Pons (tissue), 1 donor: Measurements from ENCODE around the gene PDSS2.
A peak's percentile ranks its signal among the peaks of the same experiment; 100 is the strongest.
"Not testable (repeated sequence)": the region's sequence is repeated elsewhere in the genome, so short reads cannot be mapped to it uniquely, and the experiment has no call there.

Experiments used
- DNase-seq: peaks from one replicate; pipeline ENCODE4 v3.0.0-alpha.2; 2016; ENCODE audit warnings: low spot score

The PDSS2 gene

DNA sequence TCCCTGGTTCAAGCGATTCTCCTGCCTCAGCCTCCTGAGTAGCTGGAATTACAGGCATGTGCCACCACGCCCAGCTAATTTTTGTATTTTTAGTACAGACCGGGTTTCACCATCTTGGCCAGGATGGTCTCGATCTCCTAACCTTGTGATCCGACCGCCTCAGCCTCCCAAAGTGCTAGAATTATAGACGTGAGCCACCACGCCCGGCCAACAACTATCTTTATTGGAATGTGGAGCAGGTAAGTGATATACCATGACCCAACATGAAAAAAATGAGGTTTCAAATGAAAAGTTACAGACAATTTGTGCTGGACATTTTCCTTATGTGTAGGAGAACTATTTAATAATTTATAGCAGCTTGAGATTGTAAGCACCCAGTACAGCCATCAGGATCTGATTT, 340.8 kb downstream of the PDSS2 start:
- not testable (repeated sequence) for DNase-seq

DNA sequence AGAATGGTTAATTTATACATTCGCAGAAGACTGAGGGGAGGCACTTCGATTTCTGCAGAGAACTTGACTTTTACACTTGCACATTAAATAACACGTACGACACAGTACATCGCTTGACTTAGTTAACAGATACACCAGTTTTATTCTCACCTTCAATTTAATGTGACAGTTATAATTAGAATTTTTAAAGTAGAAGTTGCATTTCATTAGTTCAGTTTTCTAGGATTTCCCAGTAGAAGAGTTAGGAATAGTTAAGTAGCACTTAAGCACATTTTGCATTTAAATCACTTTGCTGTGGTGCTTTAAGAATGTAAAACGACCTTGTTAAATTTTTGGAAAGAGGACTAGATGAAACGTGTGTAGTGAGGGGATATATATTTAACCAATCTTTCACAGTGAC, 342.4 kb downstream of the PDSS2 start:
- no peak for DNase-seq

DNA sequence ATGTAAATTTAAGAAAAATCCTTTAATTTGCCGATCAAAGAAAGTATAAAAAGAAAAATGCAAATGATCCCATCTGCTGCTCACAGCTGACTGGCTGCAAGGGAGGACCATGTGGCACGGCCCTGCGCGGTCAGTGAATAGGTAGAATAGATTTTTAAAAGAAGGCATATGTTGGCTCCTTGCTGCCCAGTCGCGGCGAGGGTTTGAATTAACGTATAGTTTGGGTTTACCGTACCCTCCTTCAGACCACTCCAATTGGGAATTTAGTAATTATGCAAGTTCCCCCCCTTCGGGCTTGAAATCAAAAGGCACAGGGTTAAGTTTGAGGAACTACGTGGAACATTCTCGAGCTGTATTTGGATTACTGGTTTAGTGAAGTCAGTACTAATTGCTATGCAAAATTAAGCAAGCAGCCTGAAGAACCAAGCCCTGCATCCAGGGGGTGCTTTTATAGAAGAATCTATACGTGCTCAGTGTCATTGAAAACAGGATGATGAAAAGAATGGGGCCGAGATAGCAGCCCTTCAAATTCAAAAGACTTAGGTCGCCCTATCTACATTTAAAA, 343.0 kb downstream of the PDSS2 start:
- peak; percentile 27 for DNase-seq

DNA sequence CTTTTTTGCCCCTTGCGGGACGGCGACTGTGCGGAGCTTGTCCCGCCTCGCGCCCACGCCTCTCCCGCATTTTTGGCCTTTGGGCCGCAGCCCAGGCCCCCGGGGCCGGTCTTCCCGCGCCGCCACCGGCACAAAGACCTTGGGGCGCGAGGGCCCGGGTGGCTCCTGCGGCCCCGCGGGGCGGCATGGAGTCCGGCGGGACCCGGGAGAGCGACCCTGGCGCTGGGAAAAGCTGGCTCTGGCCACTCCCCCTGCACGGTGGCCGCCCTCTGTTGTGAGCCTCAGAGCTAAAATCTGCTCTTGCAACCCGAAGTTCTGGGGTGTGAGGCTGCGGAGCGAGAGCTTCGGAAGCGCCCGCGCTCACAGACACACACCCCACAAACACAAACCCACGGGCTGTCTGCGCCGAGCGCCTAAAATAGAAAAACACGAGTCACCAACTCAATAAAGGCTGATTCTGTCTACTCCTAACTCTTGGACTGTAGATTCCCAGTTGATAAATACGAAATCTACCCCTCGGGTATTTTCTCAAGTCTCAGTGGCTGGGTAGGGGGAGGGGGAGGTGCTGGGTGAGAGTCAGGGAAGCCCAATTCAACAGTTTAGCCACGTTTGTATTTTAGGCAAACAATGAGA, 343.6 kb downstream of the PDSS2 start:
- DNase-seq = peak; percentile 33

DNA sequence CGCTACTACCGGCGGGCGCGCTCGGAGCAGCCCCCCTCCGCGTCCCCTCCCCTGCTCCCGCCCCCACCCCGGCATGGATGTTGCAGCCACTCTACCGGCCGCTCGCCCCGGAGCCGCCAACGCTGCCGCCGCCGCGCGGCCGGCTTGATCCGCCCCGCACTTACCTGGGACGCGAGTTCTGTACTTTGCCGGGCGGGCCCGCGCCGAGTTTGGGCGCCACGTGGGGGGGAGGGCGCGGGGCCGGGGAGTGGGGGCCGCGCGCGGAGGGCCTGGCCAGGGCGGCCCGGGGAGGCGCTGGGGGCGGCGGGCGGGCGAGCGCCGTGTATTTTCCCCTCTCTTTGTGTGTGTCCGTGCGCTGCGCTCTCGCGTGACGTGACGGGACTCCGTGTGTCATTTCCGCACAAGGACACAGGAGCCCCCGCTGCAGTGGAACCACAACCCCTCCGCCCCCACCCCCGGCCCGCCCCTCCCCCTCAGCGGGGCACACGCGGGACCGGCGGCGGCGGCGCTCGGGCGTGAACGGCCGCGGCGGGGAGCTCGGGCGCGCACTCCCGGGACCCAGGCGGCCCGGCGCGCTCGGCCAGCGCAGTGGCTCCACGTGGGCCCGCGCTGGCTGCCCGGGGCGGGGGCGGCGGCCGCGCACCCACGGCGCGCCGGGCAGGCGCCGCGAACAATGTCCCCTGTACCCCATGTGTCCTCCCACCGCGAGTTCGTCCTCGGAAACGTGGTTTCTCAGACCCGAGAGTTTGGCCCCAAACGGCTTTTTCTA, 344.3 kb downstream of the PDSS2 start, which contains the start of gene BEND3:
BEND3 (minus strand) TSS at position 590 of the 769 bp plus-strand sequence. CDS start 16,230 bp downstream, outside the sequence.
- no peak for DNase-seq

DNA sequence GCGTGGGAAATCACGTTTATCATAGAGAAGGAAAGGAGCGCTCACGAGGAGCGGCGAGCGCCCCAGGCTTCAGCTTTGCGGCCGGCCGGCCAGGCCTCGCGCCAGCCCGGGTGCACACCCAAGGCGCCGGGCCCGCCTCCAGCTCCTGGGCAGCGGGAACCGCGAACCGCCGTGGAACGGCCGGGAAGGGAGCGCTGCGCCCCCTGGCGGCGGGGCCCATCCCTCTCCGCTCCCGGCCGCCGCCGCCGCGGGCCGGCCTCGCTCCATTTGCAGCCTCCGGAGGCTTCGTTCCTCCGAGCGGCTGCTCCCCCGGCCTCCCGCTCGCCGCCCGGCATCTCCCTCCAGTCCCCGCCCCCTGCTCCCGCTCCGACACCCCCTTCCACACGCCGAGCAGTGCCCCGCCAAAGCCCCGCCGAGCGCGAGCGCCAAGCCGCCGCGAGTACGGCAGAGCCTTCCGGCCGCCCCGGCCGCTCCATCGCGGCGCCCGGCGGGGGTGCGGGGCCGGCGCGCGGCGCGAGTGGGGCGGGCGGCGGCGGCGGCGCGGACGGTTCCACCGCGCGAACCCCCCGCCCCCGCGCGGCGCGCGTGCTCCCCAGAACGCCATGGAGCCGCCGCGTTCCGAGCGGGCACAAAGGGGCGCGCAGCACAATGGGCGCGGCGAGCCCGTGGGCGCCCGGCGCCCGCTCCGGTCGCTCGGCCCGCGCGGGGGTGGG, 345.0 kb downstream of the PDSS2 start:
- peak; percentile 80 for DNase-seq

DNA sequence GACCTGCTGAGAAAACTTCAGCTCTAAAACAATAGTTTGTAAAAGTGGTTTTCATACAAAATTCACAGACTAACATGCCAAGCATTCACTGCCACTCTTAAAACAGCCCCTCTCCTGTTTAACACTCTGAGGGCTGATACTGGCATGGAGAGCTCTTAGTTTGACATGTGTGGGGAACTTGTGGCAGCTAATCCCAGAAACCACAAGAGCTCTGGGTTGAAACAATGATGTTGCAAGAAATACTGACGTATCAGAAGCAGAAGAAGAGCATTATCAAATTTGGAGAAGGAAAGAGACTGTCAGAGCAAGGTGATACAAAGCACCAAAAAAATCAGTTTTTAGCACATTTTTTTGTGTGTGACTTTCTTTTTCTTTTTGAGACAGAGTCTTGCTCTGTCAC, 349.2 kb downstream of the PDSS2 start:
- DNase-seq = no peak

DNA sequence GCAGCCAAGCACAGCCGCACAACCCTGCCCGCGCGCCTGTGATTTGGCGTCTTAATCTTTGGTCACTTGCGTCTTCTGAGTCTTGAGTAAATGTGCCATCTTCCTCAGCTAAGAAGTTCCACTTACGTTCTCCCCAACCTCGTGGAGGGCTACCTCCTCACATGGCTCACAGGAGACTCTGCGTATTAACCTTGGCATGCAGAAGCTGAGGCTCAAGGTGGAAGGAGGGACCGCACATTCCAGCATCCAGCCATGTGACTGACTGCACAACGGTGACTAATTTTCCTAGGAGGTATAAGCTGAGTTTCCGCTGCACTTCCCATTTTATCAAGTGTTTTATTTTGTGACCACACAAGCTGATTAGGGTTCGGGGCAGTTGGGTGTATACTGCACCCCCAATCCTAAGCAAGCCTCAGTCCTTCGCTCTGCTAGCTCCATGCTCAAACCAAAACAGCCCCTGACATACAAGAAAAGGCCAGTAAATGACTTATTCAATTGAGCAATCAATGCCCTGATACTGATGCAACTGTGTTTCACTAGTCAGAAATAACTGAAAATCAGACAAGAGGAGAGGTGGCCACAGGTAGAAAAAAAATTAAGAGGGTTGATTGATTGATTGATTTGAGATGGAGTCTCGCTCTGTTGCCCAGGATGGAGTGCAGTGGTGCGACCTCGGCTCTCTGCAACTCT, 351.0 kb downstream of the PDSS2 start:
- DNase-seq = no peak

DNA sequence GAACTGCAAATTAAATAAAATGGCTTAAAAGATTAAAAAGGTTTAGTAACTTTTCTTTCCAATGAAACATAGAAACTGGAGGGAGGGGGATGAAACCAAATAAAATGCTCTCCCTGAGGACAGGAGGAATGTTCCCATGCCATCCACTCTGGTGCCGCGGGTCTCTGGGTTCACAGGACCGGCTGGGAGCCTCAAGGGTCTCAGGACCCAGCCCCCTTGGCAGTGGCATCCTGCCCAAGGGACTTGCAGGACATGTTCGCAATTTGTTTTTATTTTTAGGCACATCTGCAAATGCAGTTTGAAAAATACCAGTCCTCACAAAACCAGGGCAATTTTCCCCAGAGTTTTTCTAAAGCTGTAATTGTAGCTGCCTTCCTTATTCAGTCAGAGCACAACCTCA, 351.6 kb downstream of the PDSS2 start:
- no peak for DNase-seq

DNA sequence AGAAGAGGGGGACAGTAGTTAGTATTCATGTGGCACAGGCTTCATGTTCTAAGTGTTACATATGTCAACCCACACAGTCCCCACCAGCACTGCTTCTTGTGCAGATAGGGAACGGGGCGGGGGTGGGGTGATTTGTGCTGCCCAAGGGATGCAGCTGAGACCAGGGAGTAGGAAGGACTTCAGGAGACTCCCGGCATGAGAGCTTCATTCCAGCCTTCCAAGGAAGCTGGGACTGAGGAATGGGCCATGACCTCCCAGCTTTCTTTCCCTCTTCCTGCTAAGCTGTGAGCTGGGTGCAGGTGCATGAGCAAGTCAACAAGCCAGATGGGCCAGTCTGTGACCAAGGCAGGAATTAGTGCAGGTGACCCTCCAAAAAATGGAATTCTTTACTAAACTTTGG, 353.2 kb downstream of the PDSS2 start:
- no peak for DNase-seq

DNA sequence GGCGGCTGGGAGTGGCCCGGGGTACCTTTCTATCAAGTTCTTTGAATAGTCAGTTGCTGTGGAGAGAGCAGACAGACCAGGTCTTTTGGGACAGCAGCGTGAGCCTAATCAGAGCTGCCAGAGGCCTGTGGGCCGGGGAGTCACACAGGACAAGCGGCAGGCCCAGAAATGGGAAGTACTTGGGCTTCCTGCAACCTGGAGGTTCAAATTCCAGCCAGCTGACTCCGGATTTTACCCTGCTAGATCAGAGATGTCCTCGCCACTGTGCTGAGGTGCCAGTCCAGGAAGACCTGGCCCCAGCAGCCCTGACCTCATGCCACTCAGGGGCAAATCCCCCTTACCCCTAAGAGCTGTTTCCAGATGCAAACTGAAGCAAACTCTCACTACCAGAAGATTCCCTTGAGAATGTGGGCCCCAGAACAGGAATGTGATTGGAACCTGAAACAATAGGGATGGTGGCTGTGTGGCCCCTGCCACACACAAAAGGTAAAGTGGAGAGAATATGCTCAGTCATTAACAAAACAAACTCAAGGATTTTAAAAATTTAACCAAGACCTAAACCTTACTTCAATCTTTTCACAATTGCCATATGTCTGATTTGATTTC, 353.8 kb downstream of the PDSS2 start:
- DNase-seq = no peak

DNA sequence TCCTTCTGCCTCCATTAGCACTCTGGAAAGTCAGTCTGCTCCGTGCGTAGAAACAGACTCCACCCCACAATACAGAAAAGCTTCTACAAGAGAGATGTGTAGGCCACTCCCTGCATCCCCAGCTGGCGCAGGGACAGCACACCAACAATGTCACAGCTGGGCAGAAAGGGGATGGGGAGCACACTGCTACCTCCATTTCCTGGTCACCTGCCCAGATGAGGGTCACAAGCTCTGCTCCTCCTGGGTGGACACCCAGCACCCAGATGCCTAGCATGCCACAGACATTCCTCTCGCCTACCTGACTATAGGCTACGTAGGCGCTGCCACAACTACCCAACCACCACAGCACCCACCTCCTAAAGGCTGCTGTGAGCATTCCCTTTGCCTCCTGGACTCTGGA, 356.3 kb downstream of the PDSS2 start:
- no peak for DNase-seq
